HepG2 (cell line): ENCODE results near the gene SELENOS. TPM values are rescaled to one million over a fixed set of nuclear protein-coding genes. Genes with fewer than 3 reads are reported as not detected.

Experiments
- BORCS8-MEF2B ChIP-seq: sonication (generic); formaldehyde crosslinking; IDR thresholded peaks from 2 replicates; pipeline ENCODE4 v1.8.0; 2022; ENCODE audit warnings: mild to moderate bottlenecking, missing genetic modification reagents
- ELF1 ChIP-seq: sonication (generic); formaldehyde crosslinking; IDR thresholded peaks from 2 replicates; pipeline ENCODE4 v1.4.0; 2020; ENCODE audit warnings: missing genetic modification reagents
- FIP1L1 ChIP-seq: fragments of 200-400 bp; formaldehyde crosslinking; IDR thresholded peaks from 2 replicates; pipeline ENCODE4 v1.6.1; 2018; ENCODE audit warnings: low read depth, mild to moderate bottlenecking, low read length, moderate library complexity, borderline replicate concordance; ENCODE audit not compliant: insufficient read depth
- HMGXB4 ChIP-seq, 2 experiments: sonication (generic) in 1 of 2; formaldehyde crosslinking in 1 of 2; IDR thresholded peaks; 2 replicates each; pipeline versions ENCODE4 v1.4.0 to v1.6.1; 2018 to 2020; ENCODE audit warnings: missing genetic modification reagents in 2 of 2, borderline replicate concordance in 1 of 2, low read depth in 1 of 2, mild to moderate bottlenecking in 1 of 2, missing biosample characterization in 1 of 2
- JUND ChIP-seq: sonication (generic); formaldehyde crosslinking; IDR thresholded peaks from 2 replicates; pipeline ENCODE4 v1.8.0; 2022; ENCODE audit warnings: mild to moderate bottlenecking, missing genetic modification reagents
- MAFG ChIP-seq: sonication (generic); formaldehyde crosslinking; IDR thresholded peaks from 2 replicates; pipeline ENCODE4 v1.5.1; 2020; ENCODE audit warnings: mild to moderate bottlenecking, missing genetic modification reagents
- MEF2D ChIP-seq: sonication (generic); formaldehyde crosslinking; IDR thresholded peaks from 2 replicates; pipeline ENCODE4 v1.5.1; 2020; ENCODE audit warnings: mild to moderate bottlenecking, missing genetic modification reagents
- PLSCR1 ChIP-seq: sonication (generic); formaldehyde crosslinking; IDR thresholded peaks from 2 replicates; pipeline ENCODE4 v1.5.0; 2020; ENCODE audit warnings: missing genetic modification reagents, mild to moderate bottlenecking, borderline replicate concordance
- PRDM15 ChIP-seq: sonication (generic); formaldehyde crosslinking; IDR thresholded peaks from 2 replicates; pipeline ENCODE4 v1.4.0; 2020; ENCODE audit warnings: missing genetic modification reagents
- RFXANK ChIP-seq: IDR thresholded peaks from 2 replicates; pipeline ENCODE4 v1.6.1; 2016
- SNAPC4 ChIP-seq: sonication (generic); formaldehyde crosslinking; IDR thresholded peaks from 2 replicates; pipeline ENCODE4 v1.4.0; 2020; ENCODE audit warnings: mild to moderate bottlenecking, missing genetic modification reagents
- ZBTB34 ChIP-seq: sonication (generic); formaldehyde crosslinking; IDR thresholded peaks from 2 replicates; pipeline ENCODE4 v1.8.0; 2022; ENCODE audit warnings: mild to moderate bottlenecking, missing genetic modification reagents
- ZNF24 ChIP-seq: fragments of 450-650 bp; IDR thresholded peaks from 2 replicates; pipeline ENCODE4 v1.6.1; 2017; ENCODE audit warnings: antibody characterized with exemption, mild to moderate bottlenecking
- ZNF253 ChIP-seq: sonication (generic); formaldehyde crosslinking; IDR thresholded peaks from 2 replicates; pipeline ENCODE4 v1.8.0; 2022; ENCODE audit warnings: mild to moderate bottlenecking, missing genetic modification reagents, borderline replicate concordance
- ZNF431 ChIP-seq: sonication (generic); formaldehyde crosslinking; IDR thresholded peaks from 2 replicates; pipeline ENCODE4 v1.9.0; 2022; ENCODE audit warnings: missing genetic modification reagents, low read depth, mild to moderate bottlenecking, borderline replicate concordance
- polyA plus RNA-seq, 8 experiments: library from polyadenylated mRNA; depleted of rRNA in 3 of 8; stranded (reverse) in 7 of 8; unstranded in 1 of 8; fragments of >200 nt; fragmentation: Illumina TruSeq in 4 of 8; extraction: Trizol in 4 of 8; gene quantifications; 2 replicates each; pipeline versions ENCODE4 v1.2.1 to v1.2.3, GENCODE V29; 2011 to 2016; ENCODE audit warnings: low read depth in 4 of 8, missing spikeins in 1 of 8, mixed read lengths in 1 of 8; ENCODE audit not compliant: insufficient read depth in 1 of 8
- total RNA-seq, 5 experiments: library from RNA; depleted of rRNA; stranded (reverse); fragments of >200 nt; fragmentation: Illumina TruSeq; extraction: Trizol; gene quantifications; 2 replicates each; pipeline ENCODE4 v1.2.3, GENCODE V29; 2016; ENCODE audit warnings: low read depth in 1 of 5

Gene SELENOS
- total and polyA plus RNA-seq, 2 of the 13 experiments (the other 11 are each of a cell fraction or from before 2014, with no cell fraction given), result 63.0 to 66.1 TPM

GRCh38 chr15:101277038-101277822, at the start of gene SELENOS (continued):
- TF ChIP-seq PRDM15 (CRISPR knock-in tag), result peak; percentile 89
- TF ChIP-seq PLSCR1 (CRISPR knock-in tag), result no peak
- TF ChIP-seq ZBTB34 (CRISPR knock-in tag), result no peak
- TF ChIP-seq JUND (CRISPR knock-in tag), result no peak
- no peak for TF ChIP-seq MEF2D
- no peak for TF ChIP-seq MAFG (CRISPR knock-in tag)
- no peak for TF ChIP-seq ZNF253 (CRISPR knock-in tag)
- 0 out of 2 replicates have a peak, but pooled peaks have one; percentile 58 for TF ChIP-seq BORCS8-MEF2B (CRISPR knock-in tag)
- no peak for TF ChIP-seq ELF1 (CRISPR knock-in tag)
- TF ChIP-seq ZNF431 (CRISPR knock-in tag), result no peak
- no peak for TF ChIP-seq FIP1L1
- TF ChIP-seq RFXANK (CRISPR knock-in tag), result no peak; the same call in 1 of the 2 replicates
- TF ChIP-seq HMGXB4 (CRISPR knock-in tag; IDR thresholded peaks at IDR 0.05; ENCODE audit: borderline replicate concordance in 1 of 2, low read depth in 1 of 2), result peak in 1 of 2 experiments; percentile 88; a peak in 2 of 4 replicates
- TF ChIP-seq SNAPC4 (CRISPR knock-in tag), result no peak
- no peak for TF ChIP-seq ZNF24
